IPS DF 4.7 (cell line): Measurements from ENCODE around the gene KRTAP5-9.
"Not testable (repeated sequence)": the region's sequence is repeated elsewhere in the genome, so short reads cannot be mapped to it uniquely, and the experiment has no call there.

Experiments
- DNase-seq: peaks from one replicate; pipeline ENCODE4 v3.0.0-alpha.2; 2013; ENCODE audit warnings: low spot score; ENCODE audit errors: extremely low read depth

KRTAP5-9 gene

GRCh38 chr11:71548120-71548519 lies at the start of gene KRTAP5-9:
Gene KRTAP5-9 (plus strand): TSS chr11:71548420. CDS start chr11:71548658, 238 bp downstream.
- no peak for DNase-seq

GRCh38 chr11:71499125-71499524 lies 49.1 kb upstream of the KRTAP5-9 start:
- no peak for DNase-seq

GRCh38 chr11:71499546-71499945 lies 48.7 kb upstream of the KRTAP5-9 start:
- DNase-seq: no peak

- no peak for DNase-seq
Observed at GRCh38 chr11:71500601-71501021, 47.6 kb upstream of the KRTAP5-9 start.

GRCh38 chr11:71501071-71501985 lies 46.9 kb upstream of the KRTAP5-9 start:
- DNase-seq: no peak

- DNase-seq: no peak
Observed at GRCh38 chr11:71502026-71502425, 46.2 kb upstream of the KRTAP5-9 start.

- no peak for DNase-seq
Observed at GRCh38 chr11:71502871-71503435, 45.3 kb upstream of the KRTAP5-9 start.

GRCh38 chr11:71504531-71504930 lies 43.7 kb upstream of the KRTAP5-9 start:
- no peak for DNase-seq

- DNase-seq: no peak
Observed at GRCh38 chr11:71505001-71505400, 43.2 kb upstream of the KRTAP5-9 start.

- no peak for DNase-seq
Observed at GRCh38 chr11:71505781-71506180, 42.4 kb upstream of the KRTAP5-9 start.

GRCh38 chr11:71507102-71507501 lies 41.1 kb upstream of the KRTAP5-9 start:
- no peak for DNase-seq

- no peak for DNase-seq
Observed at GRCh38 chr11:71518506-71519471, 29.4 kb upstream of the KRTAP5-9 start.

GRCh38 chr11:71519546-71519945 lies 28.7 kb upstream of the KRTAP5-9 start:
- no peak for DNase-seq

- no peak for DNase-seq
Observed at GRCh38 chr11:71525188-71525937, 22.9 kb upstream of the KRTAP5-9 start.

- DNase-seq: no peak
Observed at GRCh38 chr11:71525938-71526495, 22.2 kb upstream of the KRTAP5-9 start.

- not testable (repeated sequence) for DNase-seq
Observed at GRCh38 chr11:71526796-71527575, 21.2 kb upstream of the KRTAP5-9 start, which contains the start of gene KRTAP5-7. Gene KRTAP5-7 (plus strand): TSS chr11:71527267. CDS start chr11:71527301, 34 bp downstream.

GRCh38 chr11:71527576-71528210 lies 20.5 kb upstream of the KRTAP5-9 start:
- no peak for DNase-seq

- DNase-seq: no peak
Observed at GRCh38 chr11:71530602-71531001, 17.6 kb upstream of the KRTAP5-9 start.

GRCh38 chr11:71532036-71532610 lies 16.1 kb upstream of the KRTAP5-9 start:
- no peak for DNase-seq
